ENCODE data around the gene FBXL3.
"Not testable (repeated sequence)": the region's sequence is repeated elsewhere in the genome, so short reads cannot be mapped to it uniquely, and the experiment has no call there.

Gene FBXL3

DNA sequence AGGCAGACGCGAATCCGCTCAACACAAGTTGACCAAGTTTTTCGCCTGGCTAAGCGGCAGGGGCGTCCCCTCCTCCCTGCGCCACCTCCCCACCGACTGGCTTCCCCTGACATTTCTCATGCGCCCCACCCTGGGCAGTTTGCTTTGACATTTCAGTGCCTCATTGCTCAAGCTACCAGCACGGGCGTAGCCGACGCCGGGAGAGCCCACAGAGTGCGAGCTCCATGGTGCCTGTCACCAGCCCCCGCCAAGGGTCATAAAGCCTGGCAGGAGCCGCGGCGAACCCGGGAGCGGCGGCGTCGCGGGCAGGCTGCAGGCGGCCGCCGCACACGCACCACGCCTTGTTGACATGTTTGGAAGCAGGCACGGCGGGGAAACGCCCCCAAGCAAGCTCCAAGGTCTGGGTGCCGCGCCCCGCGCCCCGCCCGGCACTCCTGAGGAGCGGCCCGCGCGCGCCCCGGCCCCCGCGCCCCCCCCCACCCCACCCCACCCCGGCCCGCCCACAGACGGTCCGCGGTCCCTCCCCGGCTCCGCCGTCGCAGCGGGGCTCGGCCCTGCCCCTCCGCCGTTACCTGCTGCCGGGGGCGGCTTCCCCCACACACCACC is 601 bp downstream of the FBXL3 start:
- peak; percentile 87 for DNase-seq (ENCODE audit: low spot score)

DNA sequence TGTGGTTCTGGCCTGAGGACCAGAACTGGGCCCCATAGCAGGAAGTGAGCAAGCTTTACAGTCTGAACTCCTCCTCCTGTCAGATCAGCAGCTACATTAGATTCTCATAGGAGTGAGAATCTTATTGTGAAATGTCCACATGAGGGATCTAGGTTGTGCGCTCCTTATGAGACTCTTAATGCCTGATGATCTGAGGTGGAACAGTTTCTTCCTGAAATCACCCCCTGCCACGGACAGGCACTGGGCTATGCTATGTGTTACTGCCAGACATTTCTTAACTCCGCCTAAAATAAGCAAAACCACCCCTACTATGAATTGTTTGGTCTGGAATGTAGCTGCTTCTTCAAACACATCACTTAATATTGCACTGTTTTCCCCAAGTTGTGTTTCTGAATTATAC is 4.6 kb downstream of the FBXL3 start:
- no peak for DNase-seq (ENCODE audit: low spot score)

DNA sequence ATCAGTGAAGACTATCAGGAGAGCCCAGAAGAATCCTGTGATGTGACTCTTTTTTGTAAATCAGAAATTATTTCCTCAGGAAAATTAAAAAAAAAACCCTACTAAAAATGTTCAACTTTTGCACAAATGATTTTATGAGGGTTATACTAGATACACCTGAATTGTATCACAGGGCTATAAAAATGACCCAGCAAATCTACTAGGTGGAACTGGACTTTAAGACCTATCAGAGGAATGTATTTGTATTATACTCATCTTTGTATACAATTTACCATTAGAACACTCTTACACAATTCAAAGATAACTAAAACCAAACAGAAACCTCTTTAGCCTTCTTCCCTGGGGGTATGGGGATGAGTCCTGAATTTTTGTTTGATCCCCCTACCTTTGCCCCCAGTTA is 7.2 kb downstream of the FBXL3 start:
- no peak for DNase-seq (ENCODE audit: low spot score)

DNA sequence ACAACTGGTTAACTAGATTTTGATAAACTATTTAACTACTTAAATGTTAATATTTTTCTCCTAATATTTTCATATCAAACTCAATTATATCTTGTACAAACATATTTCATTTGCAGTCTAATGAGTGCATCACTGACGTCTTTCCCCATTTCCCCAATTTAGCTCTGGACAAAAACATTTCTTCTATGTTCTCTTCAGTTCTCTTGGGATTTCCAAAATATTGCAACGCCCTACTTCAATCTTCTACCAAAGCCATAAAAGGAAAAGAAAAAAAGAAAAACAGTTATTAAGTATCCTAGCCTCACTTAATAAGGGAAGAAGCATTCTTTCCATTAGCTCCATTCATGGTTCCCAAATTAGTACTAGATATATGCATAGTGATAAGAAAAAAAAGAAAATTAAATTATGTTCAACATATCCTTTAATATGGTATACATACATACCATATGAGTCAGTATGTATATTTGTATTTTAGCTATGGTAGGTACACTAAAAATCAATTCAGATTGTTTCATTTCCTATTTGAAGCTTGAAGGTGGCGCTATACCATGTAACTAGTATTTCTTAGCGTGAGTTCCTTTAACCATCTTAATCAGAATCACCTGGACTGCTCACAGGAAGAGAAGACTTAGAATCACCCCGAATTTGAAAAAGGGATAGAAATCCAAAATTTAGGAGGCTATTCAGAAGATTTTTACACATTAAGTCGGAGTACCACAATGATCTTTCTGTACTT is 9.9 kb downstream of the FBXL3 start:
- DNase-seq (ENCODE audit: low spot score), result no peak

DNA sequence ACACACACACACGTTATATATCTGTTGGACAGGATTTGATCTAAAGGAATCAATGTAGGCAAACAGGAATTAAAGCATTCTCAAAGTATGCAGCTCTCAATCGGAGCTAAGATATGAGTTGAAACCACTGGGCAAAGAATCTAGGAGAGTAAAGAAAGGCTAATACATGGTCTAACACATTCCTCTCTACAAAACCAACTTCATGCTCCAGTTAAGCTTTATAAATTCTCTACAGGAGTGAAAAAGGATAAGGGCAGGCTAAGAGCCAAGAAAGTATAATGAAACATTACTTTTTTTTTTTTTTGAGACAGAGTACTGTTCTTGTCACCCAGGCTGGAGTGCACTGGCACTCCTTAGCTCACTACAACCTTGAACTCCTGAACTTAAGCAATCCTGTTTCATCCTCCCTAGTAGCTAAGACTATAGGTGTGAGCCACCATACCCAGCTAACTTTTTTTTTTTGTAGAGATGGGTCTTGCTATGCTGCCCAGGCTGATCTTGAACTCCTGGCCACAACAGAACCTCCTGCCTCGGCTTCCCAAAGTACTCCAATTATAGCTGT is 10.6 kb downstream of the FBXL3 start:
- DNase-seq (ENCODE audit: low spot score), result no peak

DNA sequence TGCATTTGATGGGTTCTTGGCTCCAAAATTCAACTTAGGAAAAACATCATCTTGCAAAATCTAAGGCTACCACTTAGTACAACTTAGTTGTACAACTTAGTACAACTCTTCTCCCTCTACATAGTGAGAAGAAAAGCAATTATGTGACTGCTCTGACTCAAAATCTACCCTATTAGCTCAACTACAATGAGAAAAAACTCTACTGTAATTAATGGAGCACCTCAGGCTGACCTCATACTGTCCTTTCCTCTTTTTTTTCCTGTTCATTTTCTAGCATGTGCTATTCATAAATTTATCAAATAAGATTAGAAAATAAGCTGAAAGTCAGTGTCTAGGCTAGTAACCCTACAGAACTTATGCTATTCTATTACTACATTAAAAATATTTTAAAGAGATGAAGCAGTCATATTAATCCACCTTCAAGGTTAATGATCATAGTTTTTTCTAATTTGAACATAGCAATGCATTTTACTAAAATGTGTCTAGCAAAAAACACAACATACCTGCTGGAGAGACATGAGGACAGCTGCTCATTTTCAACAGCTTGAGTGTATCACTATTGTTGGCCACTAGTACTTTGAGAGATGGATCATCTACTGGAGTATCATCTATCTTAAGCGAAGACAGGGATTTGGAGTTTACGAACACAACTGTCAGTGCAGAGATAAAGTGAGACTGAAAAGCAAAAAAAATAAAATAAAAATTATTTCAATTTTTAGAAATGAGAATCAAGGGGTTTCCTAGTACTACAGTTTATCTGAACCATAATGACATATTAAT is 11.9 kb downstream of the FBXL3 start:
- no peak for DNase-seq (ENCODE audit: low spot score)

DNA sequence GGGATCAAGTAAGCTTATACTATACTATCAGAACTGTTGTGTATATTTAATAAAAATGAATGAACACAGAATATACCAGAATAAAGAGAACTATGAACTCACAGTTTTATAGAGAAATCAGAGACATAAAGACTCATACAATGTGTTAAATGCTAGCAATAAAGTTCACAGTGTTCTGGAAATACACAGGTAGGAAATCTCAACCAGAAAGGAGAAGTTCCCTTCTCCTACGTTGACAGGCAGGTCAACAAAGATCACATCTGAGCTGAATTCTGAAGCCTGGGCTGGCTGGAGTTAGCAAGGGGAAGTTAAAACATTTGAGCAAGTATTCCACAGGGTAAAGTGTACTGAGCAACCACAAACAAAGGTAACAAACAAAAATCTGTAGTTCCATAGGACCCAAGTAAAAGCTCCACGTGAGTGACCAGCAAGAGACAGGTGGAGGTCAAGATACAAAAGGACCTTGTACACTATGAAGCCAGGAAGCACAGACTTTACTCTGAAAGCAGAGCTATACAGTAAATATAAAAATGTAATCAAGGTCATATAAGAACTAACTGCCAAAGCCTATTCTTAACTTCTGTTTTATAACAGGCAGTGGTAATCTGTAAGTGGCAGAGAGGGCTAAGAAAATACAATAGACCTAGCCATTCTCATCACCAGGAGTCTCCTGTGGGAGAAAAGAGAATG is 13.0 kb downstream of the FBXL3 start:
- DNase-seq (ENCODE audit: low spot score), result no peak

DNA sequence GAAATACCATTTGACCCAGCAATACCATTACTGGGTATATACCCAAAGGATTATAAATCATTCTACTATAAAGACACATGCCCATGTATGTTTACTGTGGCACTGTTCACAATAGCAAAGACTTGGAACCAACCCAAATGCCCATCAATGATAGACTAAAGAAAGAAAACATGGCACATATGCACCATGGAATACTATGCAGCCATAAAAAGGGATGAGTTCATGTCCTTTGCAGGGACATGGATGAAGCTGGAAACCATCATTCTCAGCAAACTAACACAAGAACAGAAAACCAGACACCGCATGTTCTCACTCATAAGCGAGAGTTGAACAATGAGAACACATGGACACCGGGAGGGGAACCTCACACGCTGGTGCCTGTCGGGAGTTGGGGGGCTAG is 17.2 kb downstream of the FBXL3 start:
- not testable (repeated sequence) for DNase-seq (ENCODE audit: low spot score)

DNA sequence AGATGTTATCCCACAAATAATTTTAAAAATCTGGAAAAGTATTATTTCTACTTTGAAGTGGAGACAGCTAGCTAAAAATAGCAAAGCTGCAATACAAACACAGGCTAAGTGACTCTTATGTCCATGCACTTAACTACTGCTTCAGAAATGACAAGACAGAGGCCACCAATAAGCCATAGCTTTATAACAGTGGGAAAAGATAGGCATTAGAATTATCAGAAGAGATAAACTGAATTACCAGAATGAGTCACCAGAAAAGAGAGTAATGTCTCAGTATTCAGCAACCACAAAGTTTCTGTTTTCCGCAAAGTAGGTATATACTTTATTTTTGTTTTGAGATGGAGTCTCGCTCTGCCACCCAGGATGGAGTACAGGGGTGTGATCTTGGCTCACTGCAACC is 17.9 kb downstream of the FBXL3 start:
- no peak for DNase-seq (ENCODE audit: low spot score)

DNA sequence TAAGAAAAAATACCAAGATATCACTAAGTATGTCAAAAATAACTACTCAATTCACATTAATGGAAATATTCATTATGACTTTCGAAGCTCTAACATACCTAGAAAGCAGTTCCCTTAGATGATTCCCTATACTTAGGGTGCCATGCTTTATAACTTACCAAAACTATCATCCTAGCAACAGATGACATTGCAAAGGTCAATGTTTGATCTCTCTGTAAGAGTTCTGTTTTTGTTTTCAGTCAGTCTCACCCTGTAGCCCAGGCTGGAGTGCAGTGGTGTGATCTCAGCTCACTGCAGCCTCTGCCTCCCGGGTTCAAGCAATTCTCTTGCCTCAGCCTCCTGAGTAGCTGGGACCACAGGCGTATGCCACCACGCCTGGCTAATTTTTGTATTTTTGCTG is 18.6 kb downstream of the FBXL3 start:
- DNase-seq (ENCODE audit: low spot score), result not testable (repeated sequence)

DNA sequence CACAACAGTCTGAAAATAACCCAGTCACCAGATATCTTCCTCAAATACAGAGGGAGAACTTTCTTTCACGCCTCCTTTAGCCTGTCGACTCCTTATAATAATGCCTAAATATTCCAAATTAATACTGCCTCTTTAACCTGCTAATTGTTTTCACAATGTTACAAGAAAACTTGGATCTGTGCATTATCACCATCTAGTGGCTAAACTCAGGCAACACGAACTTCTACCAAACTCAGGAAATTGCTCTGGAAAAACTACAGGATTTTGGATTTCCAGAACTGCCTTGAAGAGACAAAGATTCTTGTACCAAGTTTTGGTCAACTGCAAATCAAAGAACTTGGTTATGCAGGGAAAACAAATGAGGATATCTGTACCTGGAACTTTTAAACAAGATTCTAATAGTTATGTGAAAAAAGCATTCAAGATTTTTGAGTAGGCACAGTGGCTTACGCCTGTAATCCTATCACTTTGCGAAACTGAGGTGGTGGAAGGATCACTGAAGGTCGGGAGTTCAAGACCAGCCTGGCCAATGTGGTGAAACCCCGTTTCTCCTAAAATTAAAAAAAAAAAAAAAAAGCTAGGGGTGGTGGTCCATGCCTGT is 24.3 kb downstream of the FBXL3 start:
- peak; percentile 73 for DNase-seq (ENCODE audit: low spot score)

DNA sequence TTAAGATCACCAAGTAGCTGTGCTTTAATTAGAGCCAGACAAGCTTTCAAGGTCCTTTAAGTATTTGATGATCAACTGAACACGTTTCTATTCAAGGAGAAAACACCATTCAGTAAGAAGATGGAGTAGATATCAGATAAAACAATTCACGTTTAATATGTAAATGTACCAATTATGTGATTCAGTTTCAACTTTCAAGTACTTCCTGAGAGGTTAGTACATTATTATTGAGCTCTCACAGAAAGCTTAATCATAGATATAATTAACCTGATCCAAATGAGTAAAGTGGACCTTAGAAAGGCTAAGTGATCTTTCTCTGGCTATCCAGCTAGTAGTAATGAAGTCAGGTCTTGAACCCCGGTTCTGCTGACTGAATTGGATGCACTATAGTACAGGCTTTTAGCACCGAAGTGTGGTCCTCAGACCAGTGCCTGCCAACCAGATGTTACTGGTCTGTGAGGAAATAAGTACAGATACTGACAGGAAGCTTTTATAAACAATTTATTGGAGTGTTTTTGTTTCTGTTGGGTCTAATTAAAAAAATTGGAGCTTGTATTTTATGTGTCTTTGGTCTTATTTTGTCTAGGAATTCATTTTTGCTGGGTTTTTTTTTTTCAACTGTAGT is 24.9 kb downstream of the FBXL3 start:
- no peak for DNase-seq (ENCODE audit: low spot score)

DNA sequence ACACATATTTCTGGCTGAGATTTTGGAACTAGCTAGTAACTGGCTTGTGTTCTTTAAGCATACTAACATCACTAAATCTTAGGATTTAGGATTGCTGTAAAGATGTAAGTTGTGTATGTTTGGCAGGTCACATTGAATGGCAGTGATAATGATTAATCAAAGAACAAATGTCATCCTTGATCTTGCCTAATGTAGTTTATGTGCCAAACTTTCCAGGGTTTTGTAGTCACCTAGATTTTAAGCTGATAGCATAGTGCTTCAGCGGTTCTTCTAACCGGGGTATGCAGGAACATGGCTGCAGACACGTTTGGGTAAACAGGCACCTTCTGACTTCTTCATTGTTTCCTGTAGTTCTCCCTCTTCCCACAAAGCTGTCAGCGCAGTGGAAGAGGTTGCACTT is 25.4 kb downstream of the FBXL3 start:
- no peak for DNase-seq (ENCODE audit: low spot score)

DNA sequence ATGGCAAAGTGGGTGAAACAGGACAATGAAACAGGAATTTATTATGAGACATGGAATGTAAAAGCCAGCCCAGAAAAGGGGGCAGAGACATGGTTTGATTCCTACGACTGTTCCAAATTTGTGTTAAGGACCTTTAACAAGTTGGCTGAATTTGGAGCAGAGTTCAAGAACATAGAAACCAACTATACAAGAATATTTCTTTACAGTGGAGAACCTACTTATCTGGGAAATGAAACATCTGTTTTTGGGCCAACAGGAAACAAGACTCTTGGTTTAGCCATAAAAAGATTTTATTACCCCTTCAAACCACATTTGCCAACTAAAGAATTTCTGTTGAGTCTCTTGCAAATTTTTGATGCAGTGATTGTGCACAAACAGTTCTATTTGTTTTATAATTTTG is 26.5 kb downstream of the FBXL3 start:
- no peak for DNase-seq (ENCODE audit: low spot score)

DNA sequence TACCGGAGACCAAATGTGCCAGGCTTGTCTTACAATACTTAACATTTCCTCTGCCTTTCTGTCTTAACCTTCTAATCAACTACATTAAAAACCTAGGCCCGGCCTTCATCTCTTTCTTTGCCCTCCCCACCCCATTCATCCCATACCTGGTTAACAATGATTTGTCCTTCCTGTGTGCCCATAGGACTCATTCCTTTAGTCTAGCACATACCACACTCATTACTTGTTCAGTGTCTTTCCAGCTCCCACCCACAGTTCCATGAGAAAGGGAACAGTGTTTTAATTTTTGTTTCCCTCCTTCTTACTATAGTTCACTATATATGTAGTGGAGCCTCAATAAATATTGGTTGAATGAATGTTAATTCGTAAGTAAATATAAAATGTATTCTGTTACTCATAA is 32.7 kb downstream of the FBXL3 start:
- DNase-seq (ENCODE audit: low spot score), result peak; percentile 32

DNA sequence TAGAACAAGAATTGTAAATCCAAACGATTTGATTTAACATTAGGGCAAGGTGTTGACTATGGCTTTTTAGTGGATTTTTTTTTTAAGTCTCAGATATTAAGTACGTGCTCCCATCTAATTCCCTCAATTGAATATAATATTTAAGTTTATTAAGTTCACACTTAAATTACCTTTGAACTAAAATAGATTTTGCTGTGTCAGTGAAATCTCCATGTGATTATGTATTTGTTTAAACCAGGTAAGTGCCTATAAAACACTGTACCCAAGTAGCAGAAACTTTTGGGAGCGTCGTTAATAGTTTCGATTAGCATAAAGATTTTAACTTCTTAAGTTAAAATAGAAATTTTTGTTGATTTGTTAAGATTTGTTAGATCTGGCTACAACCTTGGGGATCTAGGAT is 33.5 kb downstream of the FBXL3 start:
- no peak for DNase-seq (ENCODE audit: low spot score)

DNA sequence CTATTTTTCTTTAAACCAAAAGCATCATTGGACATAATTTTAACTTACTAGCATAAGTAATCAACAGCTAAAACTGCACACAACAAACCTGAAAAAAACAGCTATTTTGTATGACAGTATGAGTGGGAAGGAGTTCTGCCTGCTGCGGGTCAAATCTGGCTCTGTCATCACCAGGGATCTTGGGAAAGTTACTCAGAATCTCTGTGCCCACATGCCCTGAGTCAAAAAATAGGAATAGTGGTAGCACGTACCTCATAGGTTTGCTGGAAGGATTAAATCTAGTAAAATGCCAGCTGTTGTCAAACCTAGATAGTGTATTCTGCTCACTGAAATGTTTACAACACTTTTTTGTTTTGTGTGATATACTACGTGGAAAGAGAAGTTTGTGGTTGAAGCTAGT is 33.9 kb downstream of the FBXL3 start:
- DNase-seq (ENCODE audit: low spot score), result peak; percentile 77

DNA sequence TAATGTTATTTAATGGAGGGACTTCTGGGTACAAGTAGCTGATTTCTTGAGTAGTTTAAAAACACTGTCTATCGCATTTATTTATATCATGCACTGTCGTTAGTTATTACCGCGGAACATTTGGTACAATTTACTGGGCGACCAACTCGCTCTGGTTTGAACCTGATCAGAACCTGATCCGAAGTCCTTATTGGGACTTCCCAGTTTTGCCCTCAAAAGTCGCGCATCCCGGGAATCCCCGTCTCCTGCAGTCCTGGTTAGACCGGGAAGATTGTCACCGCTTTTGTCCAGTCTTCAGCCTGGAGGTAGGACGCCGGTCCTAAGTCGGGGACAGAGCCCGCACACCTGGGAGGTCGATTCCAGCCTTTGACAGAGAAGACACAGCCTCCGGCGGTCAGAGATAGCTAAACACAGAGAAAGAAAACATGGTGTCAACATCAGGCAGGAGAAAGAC is 34.4 kb downstream of the FBXL3 start:
- DNase-seq (ENCODE audit: low spot score), result peak; percentile 53

DNA sequence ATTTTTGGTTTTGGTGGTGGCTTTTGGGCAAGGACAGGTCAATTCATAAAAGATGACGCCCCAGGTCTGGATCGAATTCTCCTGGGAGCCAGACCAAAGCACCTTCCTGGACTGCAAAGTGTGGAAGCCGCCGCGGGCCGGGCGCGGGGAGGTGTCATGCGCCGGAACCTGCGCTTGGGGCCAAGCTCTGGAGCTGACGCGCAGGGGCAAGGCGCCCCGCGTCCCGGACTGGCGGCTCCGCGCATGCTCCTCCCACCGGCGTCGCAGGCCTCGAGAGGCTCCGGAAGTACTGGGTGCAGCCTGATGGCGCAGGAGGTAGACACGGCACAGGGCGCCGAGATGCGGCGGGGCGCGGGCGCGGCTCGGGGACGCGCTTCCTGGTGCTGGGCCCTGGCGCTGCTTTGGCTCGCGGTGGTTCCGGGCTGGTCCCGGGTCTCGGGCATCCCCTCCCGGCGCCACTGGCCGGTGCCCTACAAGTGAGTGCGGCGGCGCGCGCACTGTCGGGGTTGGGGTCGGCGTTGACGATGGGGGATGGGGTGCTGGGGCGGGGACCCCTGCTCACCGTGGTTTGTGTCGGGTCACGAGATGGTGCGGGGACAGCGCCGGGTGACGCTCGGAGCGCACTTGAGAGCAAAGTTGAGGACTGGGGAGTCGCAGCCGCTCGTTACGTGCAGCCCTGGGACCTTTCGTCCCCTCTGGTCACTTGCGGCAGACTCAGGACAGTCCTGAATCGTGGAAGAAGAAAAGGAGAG is 35.0 kb downstream of the FBXL3 start, which contains the start of gene CLN5:
CLN5 (plus strand) TSS at position 286 of the 752 bp plus-strand sequence; CDS start at position 304, 18 bp downstream.
- DNase-seq (ENCODE audit: low spot score), result peak; percentile 95

DNA sequence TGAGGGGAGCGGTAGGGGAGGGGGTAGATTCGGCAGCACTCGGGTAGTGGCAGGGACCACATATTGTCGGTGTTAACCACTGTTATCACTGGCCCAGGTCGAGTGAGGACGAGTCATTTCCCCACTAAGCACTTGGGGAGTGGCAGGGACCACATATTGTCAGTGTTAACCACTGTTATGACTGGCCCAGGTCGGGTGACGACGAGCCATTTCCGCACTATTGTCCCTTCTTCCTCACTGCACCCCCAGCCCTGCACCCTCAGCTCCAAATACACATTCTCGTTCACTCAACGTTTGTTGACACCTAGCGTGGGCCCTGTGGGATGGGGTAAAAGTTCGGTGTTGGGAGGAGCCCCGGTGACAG is 35.5 kb downstream of the FBXL3 start:
- peak; percentile 41 for DNase-seq (ENCODE audit: low spot score)

DNA sequence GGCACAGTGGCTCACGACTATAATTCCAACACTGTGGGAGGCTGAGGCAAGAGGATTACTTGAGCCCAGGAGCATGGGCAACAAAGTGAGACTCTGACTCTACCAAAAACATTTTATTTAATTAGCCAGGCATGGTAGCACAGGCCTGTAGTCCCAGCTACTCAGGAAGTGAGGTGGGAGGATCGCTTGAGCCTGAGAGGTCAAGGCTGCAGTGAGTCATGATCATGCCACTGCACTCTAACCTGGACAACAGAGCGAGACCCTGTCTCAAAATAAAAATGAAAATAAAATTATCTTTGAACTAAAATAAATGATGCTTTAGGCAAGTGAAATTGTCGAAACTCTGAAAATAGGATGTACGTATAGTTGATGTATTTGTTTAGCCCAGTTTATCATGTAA is 43.3 kb downstream of the FBXL3 start:
- no peak for DNase-seq (ENCODE audit: low spot score)

Measured in RKO (cell line).